A673 (cell line): ENCODE measurements around the gene LIMK1.

Experiments used
- CTCF ChIP-seq: fragments of 300-800, 200-600 bp; sonication (generic); conservative IDR thresholded peaks from 2 replicates; pipeline ENCODE4 v1.5.1; 2017; ENCODE audit warnings: low read depth, mild to moderate bottlenecking, antibody characterized with exemption, low read length, moderate library complexity, mixed read lengths
- EZH2 ChIP-seq: fragments of 200-600 bp; sonication (generic); IDR thresholded peaks from 2 replicates; pipeline ENCODE4 v1.6.1; 2017; ENCODE audit warnings: borderline replicate concordance, low read depth, mild to moderate bottlenecking, mixed read lengths, antibody characterized with exemption, low read length; ENCODE audit not compliant: poor library complexity, severe bottlenecking

- TF ChIP-seq CTCF: no peak
- no peak for TF ChIP-seq EZH2
These were observed 58.1 kb downstream of the LIMK1 start for GRCh38 chr7:74141705-74142104.
